Stimulated activated CD8-positive, alpha-beta memory T cell treated with anti-CD3 and anti-CD28 coated beads, Interleukin-12 subunit alpha, Interleukin-12 subunit beta, amount 100 ng/mL, for 4 hours (primary cell): ENCODE data around the gene MAN2B2.

Experiments
- DNase-seq: peaks from one replicate; pipeline ENCODE4 v3.0.0-alpha.2; 2020; ENCODE audit warnings: low read depth

The MAN2B2 gene

GRCh38 chr4:6568148-6568547 is 6.8 kb upstream of the MAN2B2 start:
- no peak for DNase-seq

- no peak for DNase-seq
Measured at GRCh38 chr4:6568689-6569332, 6.2 kb upstream of the MAN2B2 start.

GRCh38 chr4:6571608-6572007 is 3.4 kb upstream of the MAN2B2 start:
- DNase-seq, result no peak

- no peak for DNase-seq
Measured at GRCh38 chr4:6573551-6573950, 1.4 kb upstream of the MAN2B2 start.

DNA sequence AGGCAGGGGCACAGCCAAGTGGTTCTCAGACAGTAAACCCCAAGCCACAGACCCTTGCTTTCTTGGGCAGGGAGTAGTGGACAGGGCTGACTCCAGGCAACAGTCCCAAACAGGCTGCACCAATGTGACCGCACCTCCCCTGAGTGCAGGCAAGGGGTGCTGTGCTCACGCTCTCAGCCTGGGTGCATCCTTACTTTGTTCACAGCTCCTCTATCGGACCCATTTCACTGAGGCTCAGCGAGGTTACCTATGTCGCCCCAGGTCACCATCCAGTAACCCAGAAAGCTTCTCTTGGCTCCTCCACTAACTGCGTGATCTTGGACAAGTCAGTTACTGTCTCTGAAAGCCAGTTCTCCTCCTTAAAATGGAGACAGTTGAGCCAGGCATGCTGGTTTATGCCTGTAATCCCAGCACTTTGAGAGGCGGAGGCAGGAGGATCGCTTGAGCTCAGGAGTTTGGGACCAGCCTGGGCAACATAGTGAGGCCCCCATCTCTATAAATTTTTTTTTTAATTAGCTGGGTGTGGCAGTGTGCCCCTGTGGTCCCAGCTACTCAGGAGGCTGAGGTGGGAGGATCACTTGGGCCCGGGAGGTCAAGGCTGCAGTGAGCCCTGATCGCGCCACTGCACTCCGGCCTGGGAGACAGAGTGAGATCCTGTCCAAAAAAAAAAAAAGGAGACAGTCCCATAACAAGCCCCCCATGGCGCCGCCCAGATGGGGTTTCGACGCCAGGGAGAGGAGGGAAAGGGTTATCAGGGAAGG is 823 bp upstream of the MAN2B2 start:
- DNase-seq, result no peak

GRCh38 chr4:6575503-6576240 is 683 bp downstream of the MAN2B2 start:
- DNase-seq, result no peak

DNA sequence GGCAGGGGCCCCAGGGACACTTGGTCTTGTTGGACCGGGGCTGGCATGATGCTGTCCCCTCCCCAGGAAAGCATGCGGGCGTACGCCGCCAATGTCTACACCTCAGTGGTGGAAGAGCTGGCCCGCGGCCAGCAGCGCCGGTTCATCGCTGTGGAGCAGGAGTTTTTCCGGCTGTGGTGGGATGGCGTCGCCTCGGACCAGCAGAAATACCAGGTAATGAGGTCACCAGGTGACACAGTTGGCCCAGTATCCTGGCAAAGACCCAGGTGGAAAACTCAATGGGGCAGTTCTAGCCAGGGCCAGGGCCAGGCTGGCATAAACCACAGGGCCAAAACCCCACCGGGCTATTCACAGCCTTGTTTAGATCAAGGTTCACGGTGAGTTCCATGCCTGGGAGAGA is 1.5 kb downstream of the MAN2B2 start:
- DNase-seq, result no peak

- DNase-seq, result no peak
Measured at GRCh38 chr4:6576932-6577331, 1.9 kb downstream of the MAN2B2 start.

GRCh38 chr4:6577409-6577808 is 2.4 kb downstream of the MAN2B2 start:
- no peak for DNase-seq

DNA sequence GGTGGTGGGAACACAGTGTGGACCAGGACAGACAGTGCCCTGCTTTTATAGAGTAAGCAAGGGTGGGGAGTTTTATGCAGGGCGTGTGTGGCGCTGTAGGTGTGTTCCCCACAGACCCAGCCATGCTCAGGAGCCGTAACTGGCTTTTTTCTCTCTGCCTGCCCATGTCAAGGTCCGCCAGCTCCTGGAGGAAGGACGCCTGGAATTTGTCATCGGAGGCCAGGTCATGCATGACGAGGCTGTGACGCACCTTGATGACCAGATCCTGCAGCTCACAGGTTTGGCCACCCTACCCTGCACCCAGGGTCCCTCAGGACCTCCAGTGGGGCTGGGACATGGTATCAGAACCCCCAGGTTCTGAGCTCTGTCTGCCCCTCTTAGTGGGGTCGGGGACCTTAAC is 3.2 kb downstream of the MAN2B2 start:
- DNase-seq, result no peak

DNA sequence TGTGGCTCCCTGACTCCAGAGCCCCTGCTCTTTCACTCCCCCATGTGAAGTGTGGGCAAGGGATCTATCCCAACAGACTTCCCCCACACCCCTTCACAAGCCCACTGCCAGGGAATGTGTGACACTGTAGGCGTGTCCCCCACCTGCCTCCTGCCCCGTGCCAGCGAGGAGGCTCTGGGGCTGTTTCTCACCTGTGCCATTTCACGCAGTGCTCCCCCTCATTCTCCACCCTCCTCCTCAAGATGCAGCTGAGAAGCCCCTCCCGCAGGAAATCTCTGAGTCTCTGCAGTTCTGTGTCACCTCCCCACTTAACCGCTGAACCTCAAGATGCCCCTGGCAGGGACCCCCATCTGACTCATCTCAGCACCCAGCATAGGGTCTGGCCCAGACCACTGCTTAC is 5.4 kb downstream of the MAN2B2 start:
- no peak for DNase-seq

DNA sequence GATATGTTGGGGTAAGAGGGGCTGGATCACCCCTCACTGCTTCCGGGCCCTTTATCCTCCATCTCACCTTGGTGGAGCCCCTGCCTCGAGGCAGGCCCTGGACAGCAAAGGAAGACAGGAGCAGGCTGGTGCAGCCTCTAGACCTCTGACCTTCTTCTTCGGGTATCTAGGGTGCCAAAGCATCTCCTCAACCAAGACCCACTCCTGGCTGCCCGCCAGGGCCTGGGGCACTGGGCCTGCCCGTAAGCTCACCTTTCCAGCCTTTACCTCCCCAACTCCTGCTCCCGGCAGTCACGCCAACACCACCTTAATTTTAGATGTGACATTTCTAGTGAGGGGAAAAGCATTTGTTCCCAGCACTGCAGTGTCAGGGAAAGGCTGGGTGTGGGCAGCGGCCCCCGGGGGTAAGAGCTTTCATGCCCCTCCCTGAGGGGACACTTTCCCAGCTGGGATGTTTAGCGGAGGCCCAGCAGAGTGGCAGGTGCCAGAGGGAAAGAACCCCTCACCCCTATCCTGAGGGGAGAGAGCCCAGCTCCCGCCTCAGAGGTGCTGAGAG is 6.7 kb downstream of the MAN2B2 start:
- no peak for DNase-seq

DNA sequence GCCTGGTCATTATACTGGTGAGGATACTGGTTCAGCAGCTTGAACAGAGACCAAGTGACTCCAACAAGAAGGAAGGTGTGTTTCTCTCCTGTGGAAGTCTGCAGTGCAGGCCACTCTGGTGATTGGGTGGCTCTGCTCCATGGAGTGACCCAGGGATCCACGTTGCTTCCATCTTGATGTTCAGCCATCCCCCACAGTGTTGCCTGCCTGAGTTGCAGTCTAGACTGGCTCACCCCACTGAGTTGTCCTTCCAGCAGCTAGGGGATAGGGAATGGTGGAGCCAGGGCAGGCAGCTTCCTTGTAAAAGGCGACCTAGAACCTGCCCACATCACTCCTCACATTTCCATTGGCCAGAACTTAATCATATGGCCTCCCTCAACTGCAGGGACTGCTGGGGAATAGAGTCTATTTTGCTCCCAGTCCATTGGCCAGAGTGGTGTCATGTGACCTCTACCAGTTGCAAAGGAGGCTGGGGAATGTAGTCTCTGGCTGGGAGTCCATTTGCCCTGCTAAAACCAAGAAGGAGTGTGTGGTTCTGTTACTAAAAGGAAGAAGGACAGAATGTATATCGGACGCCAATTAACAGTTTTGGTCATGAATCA is 8.0 kb downstream of the MAN2B2 start:
- no peak for DNase-seq

GRCh38 chr4:6584865-6585264 is 9.9 kb downstream of the MAN2B2 start:
- DNase-seq, result no peak

GRCh38 chr4:6586715-6587325 is 11.8 kb downstream of the MAN2B2 start:
- DNase-seq, result no peak

DNA sequence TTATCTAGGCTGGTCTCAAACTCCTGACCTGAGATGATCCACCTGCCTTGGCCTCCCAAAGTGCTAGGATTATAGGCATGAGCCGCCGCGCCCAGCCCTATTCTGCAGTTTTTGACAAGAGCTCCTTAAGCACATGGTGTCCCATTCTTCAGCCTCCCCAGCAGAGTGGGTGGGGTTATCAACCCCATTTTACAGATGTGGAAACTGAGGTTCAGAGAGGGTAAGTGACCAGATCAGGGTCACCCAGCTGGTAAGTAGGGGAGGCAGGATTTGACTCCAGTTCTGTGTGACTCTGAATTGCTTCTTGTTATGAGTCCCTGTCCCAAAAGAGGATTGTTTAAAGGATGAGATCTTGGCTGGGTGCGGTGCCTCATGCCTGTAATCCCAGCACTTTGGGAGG is 14.5 kb downstream of the MAN2B2 start:
- DNase-seq, result no peak

- no peak for DNase-seq
Measured at GRCh38 chr4:6591313-6591712, 16.3 kb downstream of the MAN2B2 start.

DNA sequence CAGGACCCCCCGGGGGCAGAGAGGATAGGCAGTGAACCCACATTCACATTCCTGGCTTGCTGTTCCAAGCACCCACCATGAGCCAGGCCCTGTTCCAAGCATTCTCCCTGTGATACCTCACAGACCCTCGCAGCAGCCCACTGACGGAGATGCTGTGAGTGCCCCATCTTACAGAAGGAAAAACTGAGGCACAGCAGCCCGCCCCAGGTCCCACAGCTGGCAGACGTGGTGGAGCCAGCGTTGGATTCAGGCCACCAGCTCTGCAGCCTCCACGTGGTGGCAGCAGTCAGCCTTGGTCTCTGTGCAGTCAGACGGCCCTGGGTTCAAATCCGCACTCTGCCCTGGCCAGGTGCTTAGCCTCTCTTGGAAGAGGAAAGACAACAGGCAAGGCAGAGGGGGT is 16.8 kb downstream of the MAN2B2 start:
- DNase-seq, result no peak

GRCh38 chr4:6592804-6593563 is 18.0 kb downstream of the MAN2B2 start:
- DNase-seq, result no peak

DNA sequence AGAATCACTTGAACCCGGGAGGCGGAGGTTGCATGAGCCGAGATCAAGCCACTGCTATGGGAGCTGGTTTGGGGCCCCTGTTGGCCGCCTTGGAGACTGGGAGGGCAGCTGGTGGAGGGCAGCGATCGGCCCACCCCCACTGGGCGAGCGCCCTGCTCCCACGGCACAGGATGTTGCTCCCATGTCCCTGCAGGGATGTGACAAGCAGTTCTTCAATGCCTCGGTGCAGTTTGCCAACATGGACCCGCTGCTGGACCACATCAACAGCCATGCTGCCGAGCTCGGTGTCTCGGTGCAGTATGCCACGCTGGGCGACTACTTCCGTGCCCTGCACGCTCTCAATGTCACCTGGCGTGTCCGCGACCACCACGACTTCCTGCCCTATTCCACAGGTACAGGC is 19.4 kb downstream of the MAN2B2 start:
- DNase-seq, result no peak

- DNase-seq, result no peak
Measured at GRCh38 chr4:6594826-6595355, 19.9 kb downstream of the MAN2B2 start.
